ENCODE measurements around the gene UMAD1. TPM values are rescaled to one million over a fixed set of nuclear protein-coding genes. Genes with fewer than 3 reads are reported as not detected.

The UMAD1 gene
- total RNA-seq, 1 donor from 2014 or later, result 10.0 TPM

DNA sequence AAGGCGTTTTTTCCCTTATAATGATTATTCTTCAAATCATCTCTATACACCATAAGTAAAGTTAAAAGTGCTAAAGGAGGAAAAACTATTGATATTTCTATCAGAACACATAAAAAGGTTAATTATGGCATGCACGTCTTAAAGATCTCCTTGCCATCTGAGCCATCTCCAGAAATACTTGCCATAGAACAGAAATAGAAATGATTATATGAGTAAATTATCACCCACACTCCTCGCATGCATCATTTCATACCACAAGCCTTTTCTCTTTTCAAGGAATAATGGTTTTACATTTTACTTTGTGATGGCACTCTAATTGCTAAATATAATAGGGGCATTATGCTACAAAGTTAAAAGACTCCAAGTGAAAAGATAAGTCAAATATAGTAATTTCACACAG lies 272.4 kb downstream of the UMAD1 start:
- Mint-ChIP-seq H3K27me3 (ENCODE audit: low read depth) (no peaks in the 10 kb centered on the region), H3K4me3 (no peak overlapping the region), H3K27ac (no peak overlapping the region), H3K9me3 (peaks cover 13% of the 10 kb centered on the region), H3K36me3 (peaks cover 2% of the 10 kb centered on the region), H3K4me1 (no peaks in the 10 kb centered on the region)
- no peak for DNase-seq (ENCODE audit: low spot score in 2 of 2, unreplicated experiment in 2 of 2)
- TF ChIP-seq, protein P1, sequence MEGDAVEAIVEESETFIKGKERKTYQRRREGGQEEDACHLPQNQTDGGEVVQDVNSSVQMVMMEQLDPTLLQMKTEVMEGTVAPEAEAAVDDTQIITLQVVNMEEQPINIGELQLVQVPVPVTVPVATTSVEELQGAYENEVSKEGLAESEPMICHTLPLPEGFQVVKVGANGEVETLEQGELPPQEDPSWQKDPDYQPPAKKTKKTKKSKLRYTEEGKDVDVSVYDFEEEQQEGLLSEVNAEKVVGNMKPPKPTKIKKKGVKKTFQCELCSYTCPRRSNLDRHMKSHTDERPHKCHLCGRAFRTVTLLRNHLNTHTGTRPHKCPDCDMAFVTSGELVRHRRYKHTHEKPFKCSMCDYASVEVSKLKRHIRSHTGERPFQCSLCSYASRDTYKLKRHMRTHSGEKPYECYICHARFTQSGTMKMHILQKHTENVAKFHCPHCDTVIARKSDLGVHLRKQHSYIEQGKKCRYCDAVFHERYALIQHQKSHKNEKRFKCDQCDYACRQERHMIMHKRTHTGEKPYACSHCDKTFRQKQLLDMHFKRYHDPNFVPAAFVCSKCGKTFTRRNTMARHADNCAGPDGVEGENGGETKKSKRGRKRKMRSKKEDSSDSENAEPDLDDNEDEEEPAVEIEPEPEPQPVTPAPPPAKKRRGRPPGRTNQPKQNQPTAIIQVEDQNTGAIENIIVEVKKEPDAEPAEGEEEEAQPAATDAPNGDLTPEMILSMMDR (IDR thresholded peaks at IDR 0.05; ENCODE audit: unreplicated experiment), result no peak

DNA sequence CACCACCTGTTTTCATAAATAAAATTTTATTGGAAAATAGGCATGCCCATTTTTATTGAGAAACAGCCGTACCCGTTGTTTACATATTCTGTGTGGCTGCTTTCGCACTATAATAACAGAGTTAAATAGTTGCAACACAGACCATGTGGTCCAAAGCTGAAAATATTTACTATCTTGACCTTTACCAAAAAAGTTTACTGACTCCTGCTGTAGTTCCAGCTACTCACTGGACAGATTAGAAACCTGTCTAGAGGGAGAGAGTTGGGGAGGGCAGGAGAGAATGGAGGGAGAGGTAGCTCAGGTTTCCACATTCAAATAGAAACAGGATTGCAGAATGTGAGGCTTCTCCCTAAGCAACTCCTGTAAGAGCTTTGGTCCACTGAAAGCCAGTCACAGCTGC lies 273.0 kb downstream of the UMAD1 start:
- Mint-ChIP-seq H3K36me3 (peaks cover 2% of the 10 kb centered on the region), H3K4me3 (no peak overlapping the region), H3K27ac (no peak overlapping the region), H3K27me3 (ENCODE audit: low read depth) (no peaks in the 10 kb centered on the region), H3K4me1 (no peaks in the 10 kb centered on the region), H3K9me3 (peaks cover 13% of the 10 kb centered on the region)
- TF ChIP-seq, protein P1 (IDR thresholded peaks at IDR 0.05; ENCODE audit: unreplicated experiment), result no peak
- no peak for DNase-seq (ENCODE audit: low spot score in 2 of 2, unreplicated experiment in 2 of 2)

DNA sequence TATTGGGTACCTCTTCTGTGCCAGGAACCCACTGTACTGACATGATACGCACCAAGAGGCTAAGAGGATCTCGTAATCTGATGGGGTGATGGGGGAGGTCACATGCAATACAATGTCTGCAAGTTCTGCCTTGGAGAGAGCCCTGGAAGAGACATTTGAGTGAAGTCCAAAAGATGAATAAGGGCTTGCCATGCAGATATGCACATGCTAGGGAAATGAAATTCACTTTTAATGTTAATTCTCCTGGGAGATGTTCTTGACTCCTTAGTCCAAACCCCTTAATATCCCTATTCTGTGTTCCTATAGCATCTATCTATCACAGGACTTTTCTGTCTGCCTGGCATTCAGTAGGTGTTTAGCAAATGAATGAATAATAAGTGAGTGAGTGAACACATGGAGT lies 274.0 kb downstream of the UMAD1 start:
- TF ChIP-seq, protein P1 (IDR thresholded peaks at IDR 0.05; ENCODE audit: unreplicated experiment), result no peak
- no peak overlapping the region for H3K27ac Mint-ChIP-seq
- H3K27me3 Mint-ChIP-seq (ENCODE audit: low read depth), result no peaks in the 10 kb centered on the region
- no peak for DNase-seq (ENCODE audit: low spot score in 2 of 2, unreplicated experiment in 2 of 2)
- H3K9me3 Mint-ChIP-seq, result peaks cover 13% of the 10 kb centered on the region
- H3K4me1 Mint-ChIP-seq, result no peaks in the 10 kb centered on the region
- no peak overlapping the region for H3K4me3 Mint-ChIP-seq
- H3K36me3 Mint-ChIP-seq, result peaks cover 2% of the 10 kb centered on the region

DNA sequence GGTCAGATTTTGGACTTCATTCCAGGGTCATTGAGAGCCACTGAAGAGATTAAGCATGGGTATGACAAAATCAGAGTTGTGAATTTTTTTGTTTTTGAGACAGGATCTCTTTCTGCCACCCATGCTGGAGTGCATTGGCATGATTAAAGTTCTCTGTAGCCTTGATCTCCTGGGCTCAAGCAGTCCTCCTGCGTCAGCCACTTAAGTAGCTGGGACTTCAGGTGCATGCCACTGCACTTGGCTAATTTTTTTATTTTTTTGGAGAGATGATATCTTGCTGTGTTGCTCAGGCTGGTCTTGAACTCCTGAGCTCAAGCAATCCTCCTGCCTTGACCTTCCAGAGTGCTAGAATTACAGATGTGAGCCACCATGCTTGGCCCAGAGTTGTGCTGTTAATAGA lies 275.5 kb downstream of the UMAD1 start:
- H3K27ac Mint-ChIP-seq, result no peak overlapping the region
- H3K27me3 Mint-ChIP-seq (ENCODE audit: low read depth), result no peaks in the 10 kb centered on the region
- H3K4me1 Mint-ChIP-seq, result no peaks in the 10 kb centered on the region
- DNase-seq (ENCODE audit: low spot score in 2 of 2, unreplicated experiment in 2 of 2), result no peak
- H3K9me3 Mint-ChIP-seq, result peaks cover 13% of the 10 kb centered on the region
- TF ChIP-seq, protein P1 (IDR thresholded peaks at IDR 0.05; ENCODE audit: unreplicated experiment), result no peak
- H3K36me3 Mint-ChIP-seq, result no peaks in the 10 kb centered on the region
- no peak overlapping the region for H3K4me3 Mint-ChIP-seq

DNA sequence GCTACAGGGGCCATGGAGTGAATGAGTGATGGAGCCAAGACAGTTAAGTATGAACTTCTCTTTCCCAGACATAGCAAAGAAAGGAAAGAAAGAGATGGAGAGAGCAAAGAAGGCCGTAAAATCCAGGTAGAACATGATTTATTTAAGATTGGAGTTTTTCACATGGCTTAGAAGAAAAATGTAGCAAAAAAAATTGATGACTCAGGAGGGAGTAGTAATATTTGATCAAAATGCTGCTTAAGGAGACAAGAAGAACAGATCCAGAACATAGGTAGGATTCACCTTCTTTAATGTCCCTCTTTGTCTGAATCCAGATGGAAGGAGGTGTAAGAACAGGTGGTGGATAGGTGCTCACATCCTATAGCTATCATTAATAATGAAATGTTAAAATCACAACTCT lies 277.0 kb downstream of the UMAD1 start:
- H3K9me3 Mint-ChIP-seq, result peaks cover 4% of the 10 kb centered on the region
- no peak for DNase-seq (ENCODE audit: low spot score in 2 of 2, unreplicated experiment in 2 of 2)
- H3K27me3 Mint-ChIP-seq (ENCODE audit: low read depth), result no peaks in the 10 kb centered on the region
- no peak overlapping the region for H3K4me3 Mint-ChIP-seq
- TF ChIP-seq, protein P1 (IDR thresholded peaks at IDR 0.05; ENCODE audit: unreplicated experiment), result no peak
- H3K36me3 Mint-ChIP-seq, result no peaks in the 10 kb centered on the region
- no peaks in the 10 kb centered on the region for H3K4me1 Mint-ChIP-seq
- no peak overlapping the region for H3K27ac Mint-ChIP-seq
